HG03432 (cell line): ENCODE measurements around the gene IER5.
A peak's percentile ranks its signal among the peaks of the same experiment; 100 is the strongest.
"Not testable (repeated sequence)": the region's sequence is repeated elsewhere in the genome, so short reads cannot be mapped to it uniquely, and the experiment has no call there.

Source experiments
- ATAC-seq: cut with Tn5 transposase; IDR thresholded peaks from one replicate; pipeline ENCODE4 v1.9.1; 2021; ENCODE audit warnings: mild to moderate bottlenecking, moderate library complexity; ENCODE audit not compliant: unreplicated experiment

Gene IER5

GRCh38 chr1:181113059-181113641, 24.6 kb downstream of the IER5 start:
- ATAC-seq: no peak

GRCh38 chr1:181114574-181115367, 26.3 kb downstream of the IER5 start:
- ATAC-seq: no peak

- ATAC-seq: no peak
These were observed 26.8 kb downstream of the IER5 start for GRCh38 chr1:181115368-181115684.

- not testable (repeated sequence) for ATAC-seq
These were observed 27.5 kb downstream of the IER5 start for GRCh38 chr1:181115971-181116370.

- ATAC-seq: no peak
These were observed 28.4 kb downstream of the IER5 start for GRCh38 chr1:181116819-181117390.

GRCh38 chr1:181117648-181118449, 29.3 kb downstream of the IER5 start:
- ATAC-seq: no peak

GRCh38 chr1:181119093-181119989, 30.8 kb downstream of the IER5 start:
- ATAC-seq: no peak

GRCh38 chr1:181120924-181121323, 32.4 kb downstream of the IER5 start:
- no peak for ATAC-seq

- no peak for ATAC-seq
These were observed 33.0 kb downstream of the IER5 start for GRCh38 chr1:181121498-181121897.

- no peak for ATAC-seq
These were observed 33.7 kb downstream of the IER5 start for GRCh38 chr1:181122222-181122621.

- ATAC-seq: no peak
These were observed 34.7 kb downstream of the IER5 start for GRCh38 chr1:181123173-181123572.

GRCh38 chr1:181124291-181124751, 35.8 kb downstream of the IER5 start:
- ATAC-seq: no peak

GRCh38 chr1:181126289-181126688, 37.8 kb downstream of the IER5 start:
- ATAC-seq: no peak

- ATAC-seq: no peak
These were observed 38.5 kb downstream of the IER5 start for GRCh38 chr1:181126871-181127587.

- no peak for ATAC-seq
These were observed 39.5 kb downstream of the IER5 start for GRCh38 chr1:181127898-181128453.

- peak; percentile 54 for ATAC-seq
These were observed 40.3 kb downstream of the IER5 start for GRCh38 chr1:181128592-181129497.

GRCh38 chr1:181129771-181130606, 41.5 kb downstream of the IER5 start:
- ATAC-seq: no peak
